GM23338 (cell line): ENCODE results near the gene TMCO4. TPM values are rescaled to one million over a fixed set of nuclear protein-coding genes. Genes with fewer than 3 reads are reported as not detected.

ENCODE experiments used
- CREB1 ChIP-seq: fragments of 250-450 bp; sonication (Bioruptor Pico); IDR thresholded peaks from 2 replicates; pipeline ENCODE4 v1.5.0; 2020; ENCODE audit warnings: low read depth, mild to moderate bottlenecking, moderate library complexity
- CTCF ChIP-seq, 2 experiments: fragments of 200-600 bp in 1 of 2; sonication (generic) in 1 of 2; conservative IDR thresholded peaks; 2 replicates each; pipeline versions ENCODE4 v1.5.1 to v1.6.1; 2016 to 2017; ENCODE audit warnings: antibody characterized with exemption in 2 of 2, low read depth in 2 of 2, mild to moderate bottlenecking in 2 of 2, moderate library complexity in 1 of 2
- ETS1 ChIP-seq: IDR thresholded peaks from 2 replicates; pipeline ENCODE4 v1.6.1; 2016; ENCODE audit warnings: antibody characterized with exemption
- JUNB ChIP-seq: IDR thresholded peaks from one replicate; pipeline ENCODE4 v1.6.1; 2016; ENCODE audit warnings: antibody characterized with exemption; ENCODE audit not compliant: unreplicated experiment
- ZNF114 ChIP-seq: fragments of 250-450 bp; sonication (Bioruptor Pico); IDR thresholded peaks from 2 replicates; pipeline ENCODE4 v1.5.0; 2020; ENCODE audit warnings: mild to moderate bottlenecking, moderate library complexity
- ZNF462 ChIP-seq: fragments of 250-450 bp; sonication (Bioruptor Pico); IDR thresholded peaks from 2 replicates; pipeline ENCODE4 v1.5.0; 2020; ENCODE audit warnings: mild to moderate bottlenecking, moderate library complexity
- polyA plus RNA-seq: library from polyadenylated mRNA; unstranded; fragments of >200 nt; fragmentation: Nextera tagmentation; extraction: Ambion mirVana; gene quantifications from 2 replicates; pipeline ENCODE4 v1.2.1, GENCODE V29; 2016
- total RNA-seq: library from RNA; depleted of rRNA; stranded (reverse); fragments of >200 nt; shearing (Covaris generic); gene quantifications from 2 replicates; pipeline ENCODE4 v1.2.3, GENCODE V29; 2014
- TF ChIP-seq, protein P1 (sequence below): IDR thresholded peaks from one replicate; pipeline ENCODE4 v1.6.1; 2018; ENCODE audit warnings: antibody characterized with exemption; ENCODE audit not compliant: unreplicated experiment

TMCO4 gene
- total and polyA plus RNA-seq, 2 experiments from 2014 or later, result 2.6 to 6.9 TPM

DNA sequence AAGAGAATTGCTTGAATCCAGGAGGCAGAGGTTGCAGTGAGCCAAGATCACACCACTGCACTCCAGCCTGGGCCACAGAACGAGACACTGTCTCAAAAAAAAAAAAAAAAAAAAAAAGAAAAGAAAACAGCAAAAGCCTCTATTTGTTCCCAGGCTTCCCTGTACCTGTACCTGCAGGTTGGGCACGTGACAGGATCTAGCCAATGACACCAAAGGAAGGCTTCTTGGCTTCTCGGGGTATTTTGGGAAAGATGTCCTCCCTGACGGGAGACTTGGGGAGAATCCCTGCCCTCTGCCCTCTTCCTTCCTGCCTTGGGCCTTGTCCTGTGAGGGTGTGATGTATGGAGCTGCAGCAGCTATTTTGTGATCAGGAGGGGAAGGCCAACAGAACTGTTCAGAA, 22.8 kb downstream of the TMCO4 start (continued):
- TF ChIP-seq ZNF462 (CRISPR knock-in tag) (no peak), ETS1 (no peak), CTCF (conservative IDR thresholded peaks at IDR 0.05; ENCODE audit: low read depth in 2 of 2) (no peak), ZNF114 (CRISPR knock-in tag) (no peak), JUNB (no peak), CREB1 (CRISPR knock-in tag) (no peak)
- TF ChIP-seq, protein P1, sequence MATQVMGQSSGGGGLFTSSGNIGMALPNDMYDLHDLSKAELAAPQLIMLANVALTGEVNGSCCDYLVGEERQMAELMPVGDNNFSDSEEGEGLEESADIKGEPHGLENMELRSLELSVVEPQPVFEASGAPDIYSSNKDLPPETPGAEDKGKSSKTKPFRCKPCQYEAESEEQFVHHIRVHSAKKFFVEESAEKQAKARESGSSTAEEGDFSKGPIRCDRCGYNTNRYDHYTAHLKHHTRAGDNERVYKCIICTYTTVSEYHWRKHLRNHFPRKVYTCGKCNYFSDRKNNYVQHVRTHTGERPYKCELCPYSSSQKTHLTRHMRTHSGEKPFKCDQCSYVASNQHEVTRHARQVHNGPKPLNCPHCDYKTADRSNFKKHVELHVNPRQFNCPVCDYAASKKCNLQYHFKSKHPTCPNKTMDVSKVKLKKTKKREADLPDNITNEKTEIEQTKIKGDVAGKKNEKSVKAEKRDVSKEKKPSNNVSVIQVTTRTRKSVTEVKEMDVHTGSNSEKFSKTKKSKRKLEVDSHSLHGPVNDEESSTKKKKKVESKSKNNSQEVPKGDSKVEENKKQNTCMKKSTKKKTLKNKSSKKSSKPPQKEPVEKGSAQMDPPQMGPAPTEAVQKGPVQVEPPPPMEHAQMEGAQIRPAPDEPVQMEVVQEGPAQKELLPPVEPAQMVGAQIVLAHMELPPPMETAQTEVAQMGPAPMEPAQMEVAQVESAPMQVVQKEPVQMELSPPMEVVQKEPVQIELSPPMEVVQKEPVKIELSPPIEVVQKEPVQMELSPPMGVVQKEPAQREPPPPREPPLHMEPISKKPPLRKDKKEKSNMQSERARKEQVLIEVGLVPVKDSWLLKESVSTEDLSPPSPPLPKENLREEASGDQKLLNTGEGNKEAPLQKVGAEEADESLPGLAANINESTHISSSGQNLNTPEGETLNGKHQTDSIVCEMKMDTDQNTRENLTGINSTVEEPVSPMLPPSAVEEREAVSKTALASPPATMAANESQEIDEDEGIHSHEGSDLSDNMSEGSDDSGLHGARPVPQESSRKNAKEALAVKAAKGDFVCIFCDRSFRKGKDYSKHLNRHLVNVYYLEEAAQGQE, result no peak
